Activated CD4-positive, alpha-beta T cell treated with anti-CD3 and anti-CD28 coated beads for 24 hours (primary cell): Measurements from ENCODE around the gene ACKR2.

ENCODE experiments used
- DNase-seq, 2 donors: peaks; one replicate each; pipeline ENCODE4 v3.0.0-alpha.2; 2020; ENCODE audit warnings: low read depth in 2 of 2

Gene ACKR2

GRCh38 chr3:42829628-42830436 lies 20.6 kb downstream of the ACKR2 start:
- DNase-seq: no peak

GRCh38 chr3:42830437-42831320 lies 21.4 kb downstream of the ACKR2 start:
- DNase-seq: no peak

- peak; percentile 66 to 72 for DNase-seq
Measured at GRCh38 chr3:42831321-42831713, 22.1 kb downstream of the ACKR2 start.

GRCh38 chr3:42836150-42837123 lies 27.2 kb downstream of the ACKR2 start:
- DNase-seq: no peak

GRCh38 chr3:42838571-42838970 lies 29.3 kb downstream of the ACKR2 start:
- no peak for DNase-seq

- peak in 1 of 2 donors; percentile 4 for DNase-seq
Measured at GRCh38 chr3:42839616-42840015, 30.4 kb downstream of the ACKR2 start.

- DNase-seq: no peak
Measured at GRCh38 chr3:42841332-42841731, 32.1 kb downstream of the ACKR2 start.

- no peak for DNase-seq
Measured at GRCh38 chr3:42843713-42844411, 34.6 kb downstream of the ACKR2 start.

GRCh38 chr3:42844412-42844713 lies 35.1 kb downstream of the ACKR2 start:
- DNase-seq: no peak

- no peak for DNase-seq
Measured at GRCh38 chr3:42844815-42845214, 35.6 kb downstream of the ACKR2 start.

GRCh38 chr3:42846685-42847522 lies 37.7 kb downstream of the ACKR2 start:
- DNase-seq: no peak

GRCh38 chr3:42847731-42848130 lies 38.5 kb downstream of the ACKR2 start:
- no peak for DNase-seq

- no peak for DNase-seq
Measured at GRCh38 chr3:42849017-42849416, 39.8 kb downstream of the ACKR2 start.

GRCh38 chr3:42850263-42850662 lies 41.0 kb downstream of the ACKR2 start:
- no peak for DNase-seq

GRCh38 chr3:42851228-42851834 lies 42.1 kb downstream of the ACKR2 start:
- DNase-seq: no peak

GRCh38 chr3:42852441-42852840 lies 43.2 kb downstream of the ACKR2 start:
- DNase-seq: no peak

- DNase-seq: no peak
Measured at GRCh38 chr3:42853056-42853455, 43.8 kb downstream of the ACKR2 start.

GRCh38 chr3:42853739-42854302 lies 44.6 kb downstream of the ACKR2 start:
- DNase-seq: no peak

- DNase-seq: no peak
Measured at GRCh38 chr3:42855219-42855546, 45.9 kb downstream of the ACKR2 start.
